ENCODE results near the gene MKNK2.
"Not testable (repeated sequence)": the region's sequence is repeated elsewhere in the genome, so short reads cannot be mapped to it uniquely, and the experiment has no call there.

The MKNK2 gene

GRCh38 chr19:2050991-2051772 is at the start of gene MKNK2:
MKNK2 (minus strand) TSS chr19:2051244; CDS start chr19:2050851, 393 bp downstream.
- DNase-seq = peak; percentile 72 to 73

- DNase-seq = no peak
These were observed 49.6 kb upstream of the MKNK2 start for GRCh38 chr19:2100719-2101061.

GRCh38 chr19:2099937-2100718 is 49.1 kb upstream of the MKNK2 start:
- no peak for DNase-seq

GRCh38 chr19:2099054-2099501 is 48.0 kb upstream of the MKNK2 start:
- no peak for DNase-seq

- DNase-seq = no peak
These were observed 46.9 kb upstream of the MKNK2 start for GRCh38 chr19:2097886-2098327.

- no peak for DNase-seq
These were observed 46.3 kb upstream of the MKNK2 start for GRCh38 chr19:2097203-2097885.

GRCh38 chr19:2096480-2097202 is 45.6 kb upstream of the MKNK2 start, which contains the start of gene IZUMO4:
IZUMO4 (plus strand) TSS chr19:2096915; CDS start chr19:2096946, 31 bp downstream.
- DNase-seq = peak; percentile 93

- DNase-seq = peak; percentile 75 to 80
These were observed 45.0 kb upstream of the MKNK2 start, which contains the start of gene MOB3A for GRCh38 chr19:2096034-2096479. MOB3A (minus strand) TSS chr19:2096326; CDS start chr19:2078560, 17,766 bp downstream.

GRCh38 chr19:2091926-2092525 is 41.0 kb upstream of the MKNK2 start:
- DNase-seq = not testable (repeated sequence)

GRCh38 chr19:2089727-2090053 is 38.6 kb upstream of the MKNK2 start:
- DNase-seq = no peak

- no peak for DNase-seq
These were observed 38.1 kb upstream of the MKNK2 start for GRCh38 chr19:2089001-2089711.

GRCh38 chr19:2087621-2088100 is 36.6 kb upstream of the MKNK2 start:
- peak; percentile 42 to 72 for DNase-seq

GRCh38 chr19:2086695-2087620 is 35.9 kb upstream of the MKNK2 start:
- not testable (repeated sequence) for DNase-seq

- peak; percentile 99 for DNase-seq
These were observed 34.1 kb upstream of the MKNK2 start for GRCh38 chr19:2084993-2085720.

GRCh38 chr19:2083174-2083854 is 32.3 kb upstream of the MKNK2 start:
- DNase-seq = peak; percentile 50 to 56

GRCh38 chr19:2081873-2082810 is 31.1 kb upstream of the MKNK2 start:
- DNase-seq = peak in 1 of 2 experiments; percentile 18

- no peak for DNase-seq
These were observed 29.4 kb upstream of the MKNK2 start for GRCh38 chr19:2080336-2080988.

Measured in Kasumi-1 (cell line).